ENCODE data around the gene SUCNR1.

DNA sequence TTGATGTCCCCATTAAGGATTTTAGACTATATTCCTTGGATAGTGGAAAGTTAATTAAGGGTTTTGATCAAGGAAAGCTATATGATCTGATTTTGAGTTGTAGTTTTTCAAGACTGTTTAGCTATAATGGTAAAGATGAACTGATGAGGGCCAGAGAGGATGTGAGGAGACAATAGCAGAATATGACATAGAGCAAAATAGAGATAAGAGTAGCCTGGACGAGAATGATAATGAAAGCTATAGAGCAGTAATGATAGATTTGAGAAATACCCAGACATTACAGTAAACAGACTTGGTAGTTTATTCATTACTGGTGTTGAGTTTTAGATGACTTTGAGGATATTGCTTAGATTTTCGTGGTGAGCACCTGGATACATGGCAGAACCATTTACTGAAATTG lies 3.8 kb downstream of the SUCNR1 start:
- TF ChIP-seq, protein P1, sequence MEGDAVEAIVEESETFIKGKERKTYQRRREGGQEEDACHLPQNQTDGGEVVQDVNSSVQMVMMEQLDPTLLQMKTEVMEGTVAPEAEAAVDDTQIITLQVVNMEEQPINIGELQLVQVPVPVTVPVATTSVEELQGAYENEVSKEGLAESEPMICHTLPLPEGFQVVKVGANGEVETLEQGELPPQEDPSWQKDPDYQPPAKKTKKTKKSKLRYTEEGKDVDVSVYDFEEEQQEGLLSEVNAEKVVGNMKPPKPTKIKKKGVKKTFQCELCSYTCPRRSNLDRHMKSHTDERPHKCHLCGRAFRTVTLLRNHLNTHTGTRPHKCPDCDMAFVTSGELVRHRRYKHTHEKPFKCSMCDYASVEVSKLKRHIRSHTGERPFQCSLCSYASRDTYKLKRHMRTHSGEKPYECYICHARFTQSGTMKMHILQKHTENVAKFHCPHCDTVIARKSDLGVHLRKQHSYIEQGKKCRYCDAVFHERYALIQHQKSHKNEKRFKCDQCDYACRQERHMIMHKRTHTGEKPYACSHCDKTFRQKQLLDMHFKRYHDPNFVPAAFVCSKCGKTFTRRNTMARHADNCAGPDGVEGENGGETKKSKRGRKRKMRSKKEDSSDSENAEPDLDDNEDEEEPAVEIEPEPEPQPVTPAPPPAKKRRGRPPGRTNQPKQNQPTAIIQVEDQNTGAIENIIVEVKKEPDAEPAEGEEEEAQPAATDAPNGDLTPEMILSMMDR (IDR thresholded peaks at IDR 0.05): no peak
- TF ChIP-seq POLR2A (IDR thresholded peaks at IDR 0.05): no peak
